ENCODE measurements around the gene RCSD1.
"Not testable (repeated sequence)": the region's sequence is repeated elsewhere in the genome, so short reads cannot be mapped to it uniquely, and the experiment has no call there.

RCSD1 gene

GRCh38 chr1:167719715-167720421, 89.8 kb downstream of the RCSD1 start:
- DNase-seq = not testable (repeated sequence)

DNA sequence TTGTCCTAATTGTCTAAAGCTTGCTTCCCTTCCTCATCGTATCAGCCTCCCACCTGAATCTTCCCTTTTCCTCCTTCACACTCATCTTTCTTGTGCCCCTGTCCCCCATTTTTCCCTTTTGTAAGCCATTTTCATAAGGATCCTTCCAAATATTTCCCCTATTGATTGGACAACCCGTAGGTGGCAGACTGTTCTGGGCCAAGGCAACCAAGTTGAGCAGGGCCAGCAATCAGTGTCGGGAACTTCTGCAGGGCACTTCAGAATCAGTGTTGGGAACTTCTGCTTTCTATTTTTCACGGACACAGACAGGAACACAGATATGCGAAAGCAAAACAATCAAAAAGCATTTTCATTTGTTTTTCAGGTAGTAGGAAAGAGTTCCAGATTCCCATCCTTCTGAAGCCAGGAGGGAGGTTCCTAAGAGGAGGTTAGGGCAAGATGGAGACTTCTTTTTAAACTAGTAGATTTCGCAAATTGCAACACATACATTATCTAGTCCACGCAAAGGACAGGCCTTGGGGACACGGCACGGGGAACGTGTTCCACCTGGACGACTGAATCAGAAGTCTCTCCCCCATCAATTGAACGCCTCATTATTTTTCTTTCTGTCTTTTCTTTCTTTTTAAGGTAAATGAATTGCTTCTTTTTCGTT, 91.1 kb downstream of the RCSD1 start:
- peak; percentile 51 for DNase-seq

DNA sequence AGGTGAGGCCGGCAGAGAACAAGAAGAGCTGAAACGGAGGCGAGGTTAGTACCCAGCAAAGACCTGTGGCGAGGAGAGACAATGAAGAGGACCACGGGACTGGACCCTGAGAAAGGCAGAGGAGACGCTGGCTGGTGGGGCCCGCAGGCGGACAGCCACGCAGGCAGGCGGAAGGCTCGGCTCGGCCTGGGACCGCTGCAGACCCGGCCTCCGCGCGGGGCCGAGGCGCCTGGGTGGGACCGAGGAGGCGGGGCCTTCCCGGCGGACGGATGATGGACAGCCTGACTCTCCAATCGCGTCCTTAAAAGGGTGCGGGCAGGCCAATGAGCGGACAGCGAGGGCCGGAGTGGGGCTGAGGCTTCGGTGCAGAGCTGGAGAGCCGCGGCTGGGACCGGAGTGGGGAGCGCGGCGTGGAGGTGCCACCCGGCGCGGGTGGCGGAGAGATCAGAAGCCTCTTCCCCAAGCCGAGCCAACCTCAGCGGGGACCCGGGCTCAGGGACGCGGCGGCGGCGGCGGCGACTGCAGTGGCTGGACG, 91.7 kb downstream of the RCSD1 start, which contains the start of gene MPZL1:
Gene MPZL1 (plus strand): TSS at position 366 of the 535 bp plus-strand sequence. CDS start 170 bp downstream, outside the sequence.
- DNase-seq = peak; percentile 97

- DNase-seq = no peak
Observed at GRCh38 chr1:167722152-167722869, 92.3 kb downstream of the RCSD1 start.

- no peak for DNase-seq
Observed at GRCh38 chr1:167722870-167723251, 92.8 kb downstream of the RCSD1 start.

GRCh38 chr1:167723707-167724323, 93.8 kb downstream of the RCSD1 start:
- no peak for DNase-seq

GRCh38 chr1:167726008-167726407, 96.0 kb downstream of the RCSD1 start:
- DNase-seq = no peak

- no peak for DNase-seq
Observed at GRCh38 chr1:167728818-167729410, 98.9 kb downstream of the RCSD1 start.

GRCh38 chr1:167734227-167734626, 104.2 kb downstream of the RCSD1 start:
- DNase-seq = no peak

DNA sequence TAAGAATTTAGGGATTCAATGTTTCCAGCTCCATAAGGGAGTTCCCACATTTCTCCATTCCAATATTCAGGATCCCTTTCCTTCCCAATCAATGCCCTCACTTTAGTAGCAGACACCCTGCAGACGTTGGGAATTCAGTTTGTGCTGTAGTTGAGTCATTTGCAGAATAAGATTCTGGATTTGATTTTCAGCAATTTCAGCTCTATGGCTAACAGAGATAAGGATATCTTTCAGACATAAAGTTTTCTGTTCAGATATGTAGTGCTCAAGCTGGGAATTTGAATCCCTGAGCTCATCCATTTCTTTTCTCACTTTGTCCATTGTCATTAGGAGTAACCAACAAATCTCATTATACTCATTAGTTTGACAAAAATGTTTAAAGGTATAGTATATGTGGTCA, 104.8 kb downstream of the RCSD1 start:
- DNase-seq = no peak

GRCh38 chr1:167737169-167737568, 107.1 kb downstream of the RCSD1 start:
- DNase-seq = no peak

DNA sequence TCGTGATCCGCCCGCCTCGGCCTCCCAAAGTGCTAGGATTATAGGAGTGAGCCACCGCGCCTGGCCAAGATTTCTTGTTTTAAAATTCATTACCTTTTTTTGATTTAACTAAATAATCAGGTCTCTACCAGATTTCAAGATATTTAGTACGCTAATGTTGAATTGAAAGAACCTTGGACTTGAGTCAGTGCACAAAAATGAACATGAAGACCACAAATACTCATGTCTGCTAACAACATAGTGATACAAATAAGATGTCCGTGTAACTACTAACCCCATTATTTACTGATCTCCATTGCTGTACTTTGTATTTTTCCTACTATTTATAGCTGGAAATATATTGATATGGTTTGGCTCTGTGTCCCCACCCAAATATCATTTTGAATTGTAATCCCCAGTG, 108.1 kb downstream of the RCSD1 start:
- no peak for DNase-seq

DNA sequence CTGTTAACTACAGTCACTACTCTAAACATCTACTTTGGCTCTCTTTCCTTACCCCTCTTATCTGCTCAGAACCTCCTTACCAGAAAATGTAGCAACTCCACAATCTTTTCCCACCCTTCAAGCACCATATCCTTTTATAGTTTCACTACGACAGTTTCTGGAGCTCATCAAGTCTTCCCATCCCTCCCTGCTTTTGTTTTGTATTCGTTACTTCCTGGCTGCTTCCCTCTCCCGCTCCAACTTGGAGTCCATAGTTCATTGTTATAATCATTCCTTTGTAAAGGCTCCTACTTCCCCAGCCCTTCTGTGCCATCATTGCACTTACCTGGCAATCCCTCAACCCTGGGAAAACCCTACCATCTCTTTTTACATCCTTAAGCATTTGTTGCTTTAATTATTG, 109.7 kb downstream of the RCSD1 start:
- no peak for DNase-seq

- DNase-seq = not testable (repeated sequence)
Observed at GRCh38 chr1:167741103-167741502, 111.1 kb downstream of the RCSD1 start.

DNA sequence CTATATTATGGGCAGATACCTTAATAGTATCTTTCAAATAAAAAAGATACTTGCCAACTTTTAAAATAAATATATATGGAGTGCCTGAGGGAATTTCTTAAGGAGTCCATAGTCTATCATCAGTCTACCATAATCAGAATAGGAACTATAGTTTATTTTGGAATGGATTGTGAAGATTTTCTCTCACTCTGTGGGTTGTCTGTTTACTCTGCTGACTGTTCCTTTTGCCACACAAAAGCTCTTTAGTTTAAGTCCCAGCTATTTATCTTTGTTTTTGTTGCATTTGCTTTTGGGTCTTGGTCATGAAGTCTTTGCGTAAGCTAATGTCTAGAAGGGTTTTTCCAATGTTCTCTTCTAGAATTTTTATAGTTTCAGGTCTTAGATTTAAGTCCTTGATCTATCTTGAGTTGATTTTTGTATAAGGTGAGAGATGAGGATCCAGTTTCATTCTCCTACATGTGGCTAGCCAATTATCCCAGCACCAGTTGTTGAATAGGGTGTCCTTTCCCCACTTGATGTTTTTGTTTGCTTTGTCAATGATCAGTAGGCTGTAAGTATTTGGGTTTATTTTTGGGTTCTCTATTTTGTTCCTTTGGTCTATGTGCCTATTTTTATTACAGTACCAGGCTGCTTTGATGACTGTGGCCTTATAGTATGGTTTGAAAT, 112.5 kb downstream of the RCSD1 start:
- DNase-seq = not testable (repeated sequence)

DNA sequence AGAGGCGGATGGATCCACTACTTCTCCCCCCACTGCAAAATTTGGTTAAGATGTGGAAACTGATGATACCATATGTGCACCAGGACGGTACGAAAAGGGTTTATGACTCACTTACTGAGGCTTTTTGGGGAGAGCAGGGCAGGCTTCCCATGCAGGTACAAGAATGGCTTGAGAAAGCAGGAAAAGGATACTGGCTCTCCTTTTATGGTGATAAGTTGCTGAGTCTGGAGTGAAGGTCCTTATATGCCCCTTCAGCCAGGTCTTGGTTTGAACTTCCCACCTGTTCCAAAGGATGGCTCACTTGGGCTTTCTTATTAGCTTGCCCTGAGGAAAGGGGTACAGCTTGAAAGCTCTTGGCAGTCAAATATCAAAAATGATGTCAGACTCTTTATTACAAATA, 114.9 kb downstream of the RCSD1 start:
- no peak for DNase-seq

DNA sequence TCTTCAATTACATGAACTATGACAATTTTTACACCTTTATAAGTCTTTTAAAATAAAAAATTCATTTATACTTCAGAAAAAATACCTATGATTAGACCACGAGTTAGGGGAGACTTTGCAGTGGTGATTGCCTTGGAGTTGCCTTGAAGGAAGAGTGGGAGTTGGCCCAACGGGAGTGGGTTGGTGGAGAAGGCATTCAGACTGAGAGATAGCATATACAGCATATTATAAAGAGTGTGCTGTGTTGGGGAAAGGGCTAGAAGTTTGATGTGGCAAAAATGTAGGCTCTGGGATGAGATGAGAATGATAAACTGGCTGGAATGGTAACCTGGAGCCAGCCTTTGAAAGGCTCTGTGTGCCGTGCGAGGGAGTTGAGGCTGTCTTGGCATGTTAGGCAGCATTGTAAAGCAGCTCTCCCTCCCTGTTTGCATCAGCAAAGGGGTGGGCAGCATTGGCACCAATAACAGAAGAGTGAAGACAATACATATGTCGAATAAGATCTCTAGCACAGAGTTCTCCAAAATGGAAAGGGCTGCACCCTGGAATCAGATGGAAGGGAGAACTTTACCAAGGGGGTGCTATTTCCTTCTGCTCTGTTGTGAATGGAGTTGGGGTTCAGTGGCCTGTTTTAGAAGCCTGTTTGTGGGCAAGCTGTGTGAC, 116.1 kb downstream of the RCSD1 start:
- DNase-seq = no peak

GRCh38 chr1:167746988-167747655, 117.1 kb downstream of the RCSD1 start:
- DNase-seq = no peak

GRCh38 chr1:167747988-167748387, 118.0 kb downstream of the RCSD1 start:
- no peak for DNase-seq

- DNase-seq = no peak
Observed at GRCh38 chr1:167748906-167749305, 118.9 kb downstream of the RCSD1 start.

GRCh38 chr1:167749741-167750140, 119.7 kb downstream of the RCSD1 start:
- no peak for DNase-seq
